PC-9 (cell line): ENCODE measurements around the gene NLRC3. TPM values are rescaled to one million over a fixed set of nuclear protein-coding genes. Genes with fewer than 3 reads are reported as not detected.
A peak's percentile ranks its signal among the peaks of the same experiment; 100 is the strongest.

Source experiments
- BruUV-seq: library from RNA; stranded (reverse); fragments of 400-500 nt; replicated peaks from 2 replicates; lab custom pipeline; 2021; lab: Mats Ljungman, UMichigan
- CTCF ChIA-PET: fragments of 300-600 bp; sonication (Branson Sonifier 250); formaldehyde crosslinking; loops from one replicate; lab custom pipeline; 2022; ENCODE audit warnings: antibody characterized with exemption; lab: Charles Lee
- POLR2A ChIA-PET: fragments of 300-600 bp; sonication (Branson Sonifier 250); formaldehyde crosslinking; loops from one replicate; lab custom pipeline; 2022; ENCODE audit warnings: antibody characterized with exemption; ENCODE audit not compliant: unreplicated experiment; lab: Charles Lee
- DNase-seq, 2 experiments: peaks; one replicate each; pipeline versions ENCODE4 v3.0.0 to v3.0.0-alpha.2; 2015 to 2022; ENCODE audit warnings: mixed read lengths in 1 of 2
- H2AFZ ChIP-seq: fragments of 200-600 bp; sonication (generic); 2 replicates; pipeline ENCODE4 v1.8.1; 2017; ENCODE audit warnings: antibody characterized with exemption
- H3F3A ChIP-seq: fragments of 200-600 bp; sonication (generic); 2 replicates; pipeline ENCODE4 v1.8.1; 2017; ENCODE audit warnings: antibody characterized with exemption, mild to moderate bottlenecking, low read depth; ENCODE audit not compliant: insufficient read depth
- H3K27ac ChIP-seq: fragments of 200-600 bp; sonication (generic); 2 replicates; pipeline ENCODE4 v1.6.1; 2016; ENCODE audit warnings: mixed run types
- H3K27me3 ChIP-seq: fragments of 200-600 bp; sonication (generic); 2 replicates; pipeline ENCODE4 v1.6.1; 2016; ENCODE audit warnings: low read depth, mixed run types; ENCODE audit not compliant: insufficient read depth
- H3K36me3 ChIP-seq: fragments of 200-600 bp; sonication (generic); 2 replicates; pipeline ENCODE4 v1.6.1; 2016; ENCODE audit warnings: low read depth, mixed run types
- H3K4me1 ChIP-seq: fragments of 200-600 bp; sonication (generic); replicated peaks from 2 replicates; pipeline ENCODE4 v1.6.1; 2016; ENCODE audit warnings: mixed run types; ENCODE audit not compliant: insufficient read depth
- H3K4me2 ChIP-seq: fragments of 200-600 bp; sonication (generic); 2 replicates; pipeline ENCODE4 v1.6.1; 2017; ENCODE audit warnings: mixed run types
- H3K4me3 ChIP-seq: fragments of 200-600 bp; sonication (generic); 2 replicates; pipeline ENCODE4 v1.6.1; 2016; ENCODE audit warnings: mixed run types
- H3K79me2 ChIP-seq: fragments of 200-600 bp; sonication (generic); 2 replicates; pipeline ENCODE4 v1.6.1; 2017; ENCODE audit warnings: low read depth, mixed run types
- H3K9me2 ChIP-seq: fragments of 200-600 bp; sonication (generic); 2 replicates; pipeline ENCODE4 v1.8.1; 2017; ENCODE audit warnings: mild to moderate bottlenecking; ENCODE audit not compliant: insufficient read depth
- H3K9me3 ChIP-seq: fragments of 200-600 bp; sonication (generic); 2 replicates; pipeline ENCODE4 v1.8.1; 2016; ENCODE audit warnings: low read depth; ENCODE audit not compliant: insufficient read depth
- H4K20me1 ChIP-seq: fragments of 200-600 bp; sonication (generic); 2 replicates; pipeline ENCODE4 v1.8.1; 2017; ENCODE audit not compliant: insufficient read depth
- CTCF ChIP-seq: fragments of 200-600 bp; sonication (generic); conservative IDR thresholded peaks from 2 replicates; pipeline ENCODE4 v1.6.1; 2017; ENCODE audit warnings: mixed run types, antibody characterized with exemption, mild to moderate bottlenecking, moderate library complexity
- EZH2 ChIP-seq: fragments of 200-600 bp; sonication (generic); IDR thresholded peaks from 2 replicates; pipeline ENCODE4 v1.8.0; 2017; ENCODE audit warnings: antibody characterized with exemption, low read depth
- intact Hi-C: fragments of 100-400 bp; cut with micrococcal nuclease; formaldehyde crosslinking; loops from one replicate; pipeline ENCODE4 v1.10.0; 2022; ENCODE audit not compliant: unreplicated experiment
- total RNA-seq: library from RNA; stranded (reverse); gene quantifications from 2 replicates; pipeline ENCODE4 v1.2.3, GENCODE V29; 2021

Gene NLRC3
- total RNA-seq, 1 experiment from 2014 or later, result not detected

- H3K27me3 ChIP-seq, result no peaks in the 10 kb centered on the region
- TF ChIP-seq EZH2 (no peak), CTCF (no peak)
- ChIA-PET CTCF (no interaction called here), POLR2A (no interaction called here)
- H3K79me2 ChIP-seq, result no peaks in the 10 kb centered on the region
- peaks cover 23% of the 10 kb centered on the region; the same call in 1 of the 2 replicates for H4K20me1 ChIP-seq
- H2AFZ ChIP-seq, result no peak overlapping the region
- no peak overlapping the region for H3K4me2 ChIP-seq
- peaks cover 19% of the 10 kb centered on the region; the same call in 1 of the 2 replicates for H3K36me3 ChIP-seq
- intact Hi-C loops, result no loop called here
- no peaks in the 10 kb centered on the region for H3K9me3 ChIP-seq
- no peak overlapping the region for H3K4me3 ChIP-seq
- no peak for DNase-seq
- no peak overlapping the region for H3K27ac ChIP-seq
- no TSS peak for BruUV-seq
- H3F3A ChIP-seq, result peaks cover 32% of the 10 kb centered on the region
- H3K4me1 ChIP-seq, result peaks cover 32% of the 10 kb centered on the region
- no peaks in the 10 kb centered on the region for H3K9me2 ChIP-seq
These were observed 66.8 kb downstream of the NLRC3 start for GRCh38 chr16:3510416-3510815.

GRCh38 chr16:3509470-3509928 is 67.7 kb downstream of the NLRC3 start:
- H2AFZ ChIP-seq, result no peak overlapping the region
- no peak for TF ChIP-seq EZH2
- TF ChIP-seq CTCF, result no peak
- POLR2A ChIA-PET, result interaction anchor here (0.6 to 0.8 kb wide), 4 partner anchors 66 to 780 kb away, joined by 4 to 11 read pairs (median 6); partner anchors contain the start of genes NAA60 and ZNF597
- intact Hi-C loops, result loop anchor here (2.0 to 10.0 kb wide), 2 partner anchors 51 to 325 kb away; partner anchors contain the start of gene OR1F1
- no peaks in the 10 kb centered on the region for H3K9me3 ChIP-seq
- 0 out of 2 replicates have a peak overlapping the region, but pooled peaks have one; percentile 3 for H3K27ac ChIP-seq
- no peaks in the 10 kb centered on the region for H3K79me2 ChIP-seq
- no peak overlapping the region for H3K4me2 ChIP-seq
- DNase-seq, result peak; percentile 89 to 96
- CTCF ChIA-PET, result interaction anchor here (0.7 kb wide), 1 partner anchor 19 kb away, joined by 4 read pairs; no protein-coding TSS in a partner anchor
- peaks cover 19% of the 10 kb centered on the region; the same call in 1 of the 2 replicates for H3K36me3 ChIP-seq
- peaks cover 23% of the 10 kb centered on the region for H3K4me1 ChIP-seq
- peaks cover 23% of the 10 kb centered on the region for H3F3A ChIP-seq
- H3K4me3 ChIP-seq, result no peak overlapping the region
- H3K9me2 ChIP-seq, result no peaks in the 10 kb centered on the region
- BruUV-seq, result no TSS peak
- peaks cover 16% of the 10 kb centered on the region; the same call in 1 of the 2 replicates for H4K20me1 ChIP-seq
- H3K27me3 ChIP-seq, result no peaks in the 10 kb centered on the region

- Histone ChIP-seq H4K20me1 (peaks cover 9% of the 10 kb centered on the region; the same call in 1 of the 2 replicates), H3K4me1 (peaks cover 18% of the 10 kb centered on the region), H3K27ac (no peak overlapping the region), H2AFZ (no peak overlapping the region), H3K36me3 (peaks cover 19% of the 10 kb centered on the region; the same call in 1 of the 2 replicates), H3K9me3 (no peaks in the 10 kb centered on the region), H3K4me2 (no peak overlapping the region), H3K79me2 (no peaks in the 10 kb centered on the region), H3K9me2 (no peaks in the 10 kb centered on the region), H3K27me3 (no peaks in the 10 kb centered on the region), H3F3A (peaks cover 15% of the 10 kb centered on the region), H3K4me3 (no peak overlapping the region)
- ChIA-PET CTCF (no interaction called here), POLR2A (interaction anchor here (0.7 kb wide), 1 partner anchor 94 kb away, joined by 4 read pairs; no protein-coding TSS in a partner anchor)
- intact Hi-C loops, result loop anchor here (2.0 to 10.0 kb wide), 2 partner anchors 50 to 324 kb away; partner anchors contain the start of gene OR1F1
- no TSS peak for BruUV-seq
- no peak for DNase-seq
- TF ChIP-seq EZH2 (no peak), CTCF (no peak)
These were observed 68.5 kb downstream of the NLRC3 start for GRCh38 chr16:3508736-3509135.
